Measurements from ENCODE around the gene C2CD4D.

The C2CD4D gene

GRCh38 chr1:151832318-151832980, 7.2 kb downstream of the C2CD4D start:
- peak; percentile 91 for DNase-seq

DNA sequence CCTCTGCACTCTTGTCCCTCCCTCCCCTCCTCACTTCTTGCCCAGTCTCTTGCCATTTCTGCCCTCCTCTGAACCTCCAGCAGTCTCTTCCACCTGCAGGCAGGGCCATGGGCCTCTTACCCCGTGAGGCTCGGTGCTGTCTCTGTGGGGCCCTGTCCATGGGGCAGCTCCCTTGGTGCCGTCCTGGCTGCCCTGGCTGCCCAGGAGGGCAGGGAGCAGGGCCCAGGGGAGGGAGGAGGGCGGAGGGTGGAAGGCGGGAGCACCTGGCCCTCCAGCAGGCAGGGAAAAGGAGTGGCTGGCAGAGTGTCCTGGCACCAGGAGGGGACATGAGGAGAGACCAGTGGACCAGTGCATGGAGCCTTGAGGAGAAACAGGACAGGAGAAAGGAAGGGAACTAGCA, 8.0 kb downstream of the C2CD4D start, which contains the start of gene RORC:
Gene RORC (minus strand): TSS at position 198 of the 400 bp plus-strand sequence. CDS start 38 bp downstream, at position 160.
- DNase-seq = peak; percentile 41

- DNase-seq = no peak
These were observed 8.4 kb downstream of the C2CD4D start for GRCh38 chr1:151831256-151831591.

DNA sequence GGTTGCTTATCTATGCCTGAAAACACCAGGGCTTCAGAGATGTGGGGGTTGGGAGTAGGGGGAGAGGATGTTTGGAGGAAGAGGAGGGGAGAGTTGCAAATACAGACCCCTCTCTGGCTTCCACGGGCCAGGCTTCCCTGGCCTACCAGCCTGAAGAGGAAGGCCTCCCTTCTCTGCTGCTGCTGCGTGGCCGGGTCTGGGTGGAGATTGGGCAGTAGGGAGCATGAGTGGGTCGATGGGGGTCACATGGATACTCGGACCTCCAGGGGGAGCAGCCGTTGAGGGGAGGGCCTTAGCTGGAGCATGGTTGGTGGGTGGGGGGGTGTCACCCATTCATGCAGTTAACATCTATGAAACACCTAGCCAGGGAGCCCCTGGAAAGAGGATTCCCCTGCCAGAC, 9.6 kb downstream of the C2CD4D start:
- DNase-seq = no peak

- DNase-seq = no peak
These were observed 10.1 kb downstream of the C2CD4D start for GRCh38 chr1:151829352-151830046.

GRCh38 chr1:151828921-151829320, 10.7 kb downstream of the C2CD4D start:
- no peak for DNase-seq

DNA sequence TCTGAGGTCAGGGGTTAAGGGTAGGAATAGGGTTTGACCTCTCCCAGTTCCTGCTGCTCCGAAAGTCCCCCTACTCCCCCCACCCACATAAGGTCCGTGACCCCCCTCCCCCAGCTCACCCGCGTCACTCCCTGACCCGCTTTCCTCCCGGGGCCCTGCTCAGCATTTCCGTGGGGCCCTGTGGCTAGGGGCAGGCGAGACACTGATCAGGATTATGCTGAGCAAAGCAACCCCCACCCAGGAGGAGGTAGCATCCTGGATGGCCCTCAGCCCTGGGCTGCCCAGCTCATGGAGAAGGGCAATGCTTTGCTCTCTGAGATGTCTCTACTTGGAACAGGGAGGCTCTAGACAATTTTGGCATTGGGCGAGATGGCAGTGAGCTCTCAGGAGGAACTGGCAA, 11.8 kb downstream of the C2CD4D start:
- DNase-seq = no peak

GRCh38 chr1:151825751-151826660, 13.6 kb downstream of the C2CD4D start:
- no peak for DNase-seq

GRCh38 chr1:151825204-151825603, 14.4 kb downstream of the C2CD4D start:
- no peak for DNase-seq

DNA sequence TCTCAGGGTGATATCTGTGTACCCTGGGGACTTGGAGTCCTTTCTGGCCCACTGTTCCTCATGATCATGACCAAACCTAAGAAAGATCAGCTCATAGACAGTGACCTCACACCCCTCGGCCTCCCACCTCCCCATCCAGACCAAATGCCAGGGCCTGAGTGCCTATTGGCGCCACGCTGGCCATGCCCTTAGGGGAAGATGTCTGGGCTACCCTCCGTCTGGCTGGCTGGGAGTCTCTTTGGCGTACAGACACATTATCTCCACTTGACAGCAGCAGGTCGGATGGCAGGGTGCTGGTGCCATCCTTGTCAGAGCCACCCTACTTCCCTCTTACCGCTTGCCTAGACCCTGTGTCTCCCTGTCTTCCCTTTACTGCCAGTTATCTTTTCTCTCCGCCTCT, 16.4 kb downstream of the C2CD4D start:
- no peak for DNase-seq

DNA sequence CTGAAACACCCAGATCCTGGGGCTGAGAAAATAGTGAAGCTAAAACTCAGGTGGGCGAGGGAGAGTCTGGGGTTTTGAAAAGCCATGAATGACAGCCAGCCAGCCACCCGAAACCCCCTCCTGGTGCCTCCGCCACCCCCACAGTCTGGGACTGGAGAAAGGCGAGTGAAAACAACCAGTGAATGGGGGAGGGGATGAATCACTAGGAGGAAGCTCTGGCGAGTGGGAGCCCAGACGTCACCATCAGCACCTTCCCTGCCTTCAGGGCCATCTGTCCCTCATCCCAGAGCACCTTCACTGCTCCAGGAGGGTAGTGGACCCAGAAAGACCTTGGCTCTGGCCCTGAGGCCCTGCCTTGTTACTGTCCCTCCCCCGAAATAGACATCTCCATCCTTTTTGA, 17.2 kb downstream of the C2CD4D start:
- no peak for DNase-seq

- peak; percentile 71 for DNase-seq
These were observed 18.7 kb downstream of the C2CD4D start for GRCh38 chr1:151820940-151821339.

- DNase-seq = no peak
These were observed 19.5 kb downstream of the C2CD4D start for GRCh38 chr1:151819976-151820623.

DNA sequence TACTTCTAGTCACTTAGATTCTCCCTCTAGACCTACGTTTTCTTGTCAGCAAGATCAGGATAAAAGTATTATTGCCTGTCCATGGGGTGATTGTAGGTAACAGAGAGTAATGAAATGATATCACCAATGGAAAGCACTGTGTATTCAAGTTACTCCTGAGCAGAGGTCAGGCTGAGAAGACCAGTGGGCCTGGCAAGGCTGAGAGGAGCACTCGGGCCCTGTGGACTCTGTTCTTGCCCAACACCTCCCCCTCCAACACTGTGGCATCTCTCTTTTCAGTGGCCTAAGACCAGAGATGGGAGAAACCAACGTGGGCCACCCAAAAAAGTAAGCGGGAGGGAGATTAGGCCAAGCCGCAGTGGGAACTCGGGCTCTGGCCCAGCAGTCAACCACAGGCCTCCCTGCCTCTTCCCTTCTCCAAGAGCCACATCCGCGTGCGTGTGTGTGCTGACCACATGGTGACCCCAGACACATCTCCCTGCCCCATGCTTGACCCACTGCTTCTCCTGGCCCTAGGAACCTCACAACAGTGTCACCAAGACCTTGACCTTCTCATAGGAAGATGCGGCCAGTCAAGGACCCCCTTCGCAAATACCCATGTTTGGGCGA, 20.3 kb downstream of the C2CD4D start:
- DNase-seq = no peak

GRCh38 chr1:151817353-151817730, 22.3 kb downstream of the C2CD4D start:
- no peak for DNase-seq

- no peak for DNase-seq
These were observed 22.9 kb downstream of the C2CD4D start for GRCh38 chr1:151816548-151817352.

DNA sequence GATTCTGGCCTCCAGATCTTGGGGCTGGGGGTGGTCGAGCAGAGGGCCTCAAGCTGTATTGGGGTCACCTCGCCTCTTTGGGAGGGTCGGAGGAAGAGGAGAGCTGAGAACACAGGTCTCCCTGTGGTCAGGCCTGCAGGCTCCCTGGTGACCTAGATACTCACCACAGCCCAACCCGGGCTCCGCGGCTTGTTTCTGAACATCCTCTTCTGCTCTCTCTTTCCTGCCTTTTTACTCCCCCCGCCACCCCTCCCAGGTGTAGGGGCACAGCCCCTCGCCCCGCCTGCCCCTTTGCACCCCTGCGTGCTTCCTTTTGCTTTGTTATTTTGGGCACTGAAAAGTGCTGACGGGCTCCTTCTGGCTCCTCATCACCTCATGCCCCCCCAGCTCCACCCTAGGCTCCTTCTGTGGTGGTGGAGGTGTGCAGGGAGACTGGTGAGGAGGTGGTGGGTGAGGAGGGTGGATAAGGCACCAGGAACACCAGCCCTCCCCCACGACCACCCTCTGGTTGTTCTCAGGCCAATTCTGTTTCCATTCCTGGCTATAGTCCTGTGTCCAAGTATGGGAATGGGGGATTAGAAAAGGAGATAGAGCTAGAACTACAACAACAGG, 23.8 kb downstream of the C2CD4D start:
- DNase-seq = no peak

- no peak for DNase-seq
These were observed 24.6 kb downstream of the C2CD4D start for GRCh38 chr1:151814971-151815545.

DNA sequence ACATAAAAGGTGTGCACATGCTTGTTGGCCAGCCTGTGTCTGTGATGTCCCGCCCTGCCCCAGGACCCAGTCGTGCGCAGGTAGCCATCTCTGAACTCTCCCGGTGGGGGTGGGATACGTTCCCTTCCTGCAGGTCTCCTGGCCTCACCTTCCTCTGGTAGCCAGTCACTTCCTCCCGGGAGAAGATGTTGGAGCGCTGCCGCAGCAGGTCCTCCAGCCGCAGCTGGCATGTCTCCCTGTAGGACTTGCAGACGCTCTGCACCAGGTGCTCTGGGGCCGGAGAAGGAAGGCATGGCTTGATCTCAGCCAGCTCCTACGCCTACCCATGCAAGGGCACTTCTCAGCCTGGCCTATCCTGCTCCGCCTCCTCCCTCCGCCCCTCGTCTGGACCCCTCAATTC, 25.2 kb downstream of the C2CD4D start:
- DNase-seq = no peak

DNA sequence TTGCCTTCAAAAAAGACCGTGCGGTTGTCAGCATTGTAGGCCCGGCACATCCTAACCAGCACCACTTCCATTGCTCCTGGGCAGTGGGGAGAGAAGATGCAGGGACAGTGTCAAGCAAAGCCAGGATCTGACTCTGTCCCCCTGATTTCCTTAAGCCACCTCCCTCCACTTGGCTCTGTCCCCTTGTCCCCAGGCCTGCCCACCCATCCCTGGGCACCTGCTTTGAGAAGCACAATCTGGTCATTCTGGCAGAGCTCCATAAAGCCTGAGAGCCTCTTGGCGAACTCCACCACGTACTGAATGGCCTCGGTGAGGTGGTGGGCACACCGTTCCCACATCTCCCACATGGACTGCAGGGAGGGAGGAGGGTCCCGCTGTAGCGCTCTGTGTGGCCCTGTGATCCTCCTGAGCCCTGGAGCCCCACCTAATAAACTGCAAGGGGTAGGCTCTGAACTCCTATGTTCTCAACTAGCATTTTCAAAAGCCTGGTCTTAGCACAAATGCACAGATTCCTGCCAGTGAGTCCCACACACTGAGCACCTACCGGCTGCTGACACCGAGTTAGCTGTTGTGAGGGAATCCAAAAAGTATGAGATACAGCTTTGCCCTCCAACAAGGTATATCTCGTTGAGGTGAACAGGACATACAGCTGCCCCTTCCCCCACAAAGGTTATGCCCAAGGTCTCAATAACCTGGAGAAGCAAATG, 26.2 kb downstream of the C2CD4D start:
- DNase-seq = no peak
